ENCODE measurements around the gene FAM124B.

DNA sequence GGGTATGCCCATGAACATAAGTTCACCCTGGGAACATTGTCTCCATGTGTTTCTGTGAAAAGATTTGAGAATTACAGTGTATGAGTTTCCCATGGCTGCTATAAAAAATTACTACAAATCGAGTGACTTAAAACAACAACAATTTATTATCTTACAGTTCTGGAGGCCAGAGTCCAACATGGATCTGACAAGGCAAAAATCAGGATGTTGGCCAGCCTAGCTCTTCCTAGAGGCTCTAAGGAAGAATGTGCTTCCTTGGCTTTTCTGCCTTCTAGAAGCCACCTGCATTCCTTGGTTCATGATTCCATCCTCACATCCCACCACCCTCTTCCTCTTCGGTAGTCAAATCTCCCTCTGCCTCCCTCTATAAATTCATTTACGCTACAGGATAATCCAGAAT lies 38.6 kb downstream of the FAM124B start:
- TF ChIP-seq POLR2A (IDR thresholded peaks at IDR 0.05): no peak
- TF ChIP-seq, protein P1, sequence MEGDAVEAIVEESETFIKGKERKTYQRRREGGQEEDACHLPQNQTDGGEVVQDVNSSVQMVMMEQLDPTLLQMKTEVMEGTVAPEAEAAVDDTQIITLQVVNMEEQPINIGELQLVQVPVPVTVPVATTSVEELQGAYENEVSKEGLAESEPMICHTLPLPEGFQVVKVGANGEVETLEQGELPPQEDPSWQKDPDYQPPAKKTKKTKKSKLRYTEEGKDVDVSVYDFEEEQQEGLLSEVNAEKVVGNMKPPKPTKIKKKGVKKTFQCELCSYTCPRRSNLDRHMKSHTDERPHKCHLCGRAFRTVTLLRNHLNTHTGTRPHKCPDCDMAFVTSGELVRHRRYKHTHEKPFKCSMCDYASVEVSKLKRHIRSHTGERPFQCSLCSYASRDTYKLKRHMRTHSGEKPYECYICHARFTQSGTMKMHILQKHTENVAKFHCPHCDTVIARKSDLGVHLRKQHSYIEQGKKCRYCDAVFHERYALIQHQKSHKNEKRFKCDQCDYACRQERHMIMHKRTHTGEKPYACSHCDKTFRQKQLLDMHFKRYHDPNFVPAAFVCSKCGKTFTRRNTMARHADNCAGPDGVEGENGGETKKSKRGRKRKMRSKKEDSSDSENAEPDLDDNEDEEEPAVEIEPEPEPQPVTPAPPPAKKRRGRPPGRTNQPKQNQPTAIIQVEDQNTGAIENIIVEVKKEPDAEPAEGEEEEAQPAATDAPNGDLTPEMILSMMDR (IDR thresholded peaks at IDR 0.05): no peak

Measured in testis (tissue), 2 donors.